Kidney glomerular epithelial cell (primary cell): Measurements from ENCODE around the gene QSOX1.

Experiments used
- DNase-seq: peaks from one replicate; lab custom pipeline; 2025; lab: John Stamatoyannopoulos, UW

Gene QSOX1

DNA sequence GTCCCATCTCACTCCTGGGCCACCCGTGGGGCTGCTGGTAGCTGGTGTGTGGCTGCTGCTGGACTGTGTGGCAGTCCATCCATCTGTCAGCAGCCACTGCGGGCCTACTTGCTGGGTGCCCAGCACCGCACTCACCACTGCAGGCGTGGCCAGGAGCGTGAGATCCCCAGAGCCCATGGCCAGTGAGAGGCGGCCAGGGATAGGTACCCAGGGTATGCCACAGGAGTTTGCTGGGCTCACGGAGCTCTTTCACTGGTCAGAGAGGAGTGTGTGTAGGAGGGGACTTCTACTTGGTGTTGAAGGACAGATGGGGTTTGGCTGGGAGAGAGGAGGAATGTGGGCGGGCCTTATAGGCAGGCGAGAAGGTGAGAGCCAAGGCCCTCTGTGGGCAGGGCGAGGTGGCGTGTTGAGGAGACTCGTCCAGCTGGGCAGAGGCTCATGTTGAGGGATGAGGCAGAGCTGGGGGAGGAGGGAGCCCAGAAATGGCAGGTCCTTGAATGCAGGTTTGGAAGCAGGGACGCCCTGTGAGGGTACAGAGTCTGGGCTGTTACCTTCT lies 15.0 kb downstream of the QSOX1 start:
- no peak for DNase-seq

GRCh38 chr1:180170546-180171151 lies 16.0 kb downstream of the QSOX1 start:
- no peak for DNase-seq

DNA sequence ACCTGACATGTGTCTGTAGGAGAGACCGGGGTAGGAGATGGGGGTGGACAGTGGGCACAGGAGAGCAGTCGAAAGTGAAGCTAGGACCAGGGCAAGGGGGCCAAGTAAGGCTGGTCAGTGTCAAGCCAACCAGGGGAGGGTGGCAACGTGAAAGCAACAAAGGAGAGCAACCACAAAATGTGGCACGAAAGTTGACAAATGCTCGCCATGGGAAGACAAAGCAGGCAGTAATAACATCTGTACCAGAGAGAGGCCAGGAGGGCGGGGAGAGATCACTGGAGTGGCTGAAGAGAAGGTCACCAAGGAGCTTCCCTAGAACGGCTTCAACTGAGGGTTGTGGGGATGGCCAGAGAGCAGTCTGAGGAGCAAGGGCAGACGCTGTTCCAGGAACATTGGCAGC lies 17.0 kb downstream of the QSOX1 start:
- no peak for DNase-seq

DNA sequence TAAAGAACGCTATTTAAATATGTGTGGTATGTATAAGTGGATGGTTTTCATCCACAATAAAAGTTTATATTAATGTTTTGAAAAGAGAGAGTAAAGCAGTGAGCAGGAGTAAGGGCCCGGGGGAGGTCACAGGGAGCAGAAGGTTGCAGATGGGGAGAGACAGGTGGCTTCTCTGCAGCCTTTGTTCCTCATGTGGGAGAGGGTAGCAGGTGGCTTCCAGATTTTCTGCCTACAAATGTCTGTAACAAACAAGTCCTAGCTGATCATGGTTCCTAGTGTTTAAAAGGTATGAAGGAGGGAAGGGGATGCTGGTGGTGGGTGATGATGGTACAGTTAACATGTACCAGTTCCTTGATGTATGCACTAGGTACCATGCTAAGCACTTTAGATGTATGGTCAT lies 18.8 kb downstream of the QSOX1 start:
- DNase-seq: no peak

- DNase-seq: no peak
Observed at GRCh38 chr1:180173952-180174351, 19.3 kb downstream of the QSOX1 start.

DNA sequence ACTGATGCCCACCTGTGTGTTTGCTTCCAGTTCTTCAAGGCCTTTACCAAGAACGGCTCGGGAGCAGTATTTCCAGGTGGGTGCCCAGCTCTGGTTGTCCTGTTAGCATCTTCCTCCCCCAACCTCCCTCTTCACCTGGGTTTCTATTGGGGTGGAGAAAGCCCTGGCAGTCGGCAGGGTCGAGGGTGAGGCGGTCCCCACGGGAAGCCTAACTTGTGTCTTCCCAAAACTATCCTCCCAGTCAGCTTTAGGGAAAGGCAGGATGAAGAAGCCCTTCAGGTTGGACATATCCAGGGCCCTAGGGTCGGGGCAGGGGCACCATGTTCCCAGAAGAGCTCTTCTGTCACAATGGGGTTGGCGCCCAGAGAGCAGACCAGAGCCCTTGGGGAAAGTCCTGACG lies 20.6 kb downstream of the QSOX1 start:
- no peak for DNase-seq

GRCh38 chr1:180175806-180176205 lies 21.1 kb downstream of the QSOX1 start:
- no peak for DNase-seq

- no peak for DNase-seq
Observed at GRCh38 chr1:180176965-180177364, 22.3 kb downstream of the QSOX1 start.

DNA sequence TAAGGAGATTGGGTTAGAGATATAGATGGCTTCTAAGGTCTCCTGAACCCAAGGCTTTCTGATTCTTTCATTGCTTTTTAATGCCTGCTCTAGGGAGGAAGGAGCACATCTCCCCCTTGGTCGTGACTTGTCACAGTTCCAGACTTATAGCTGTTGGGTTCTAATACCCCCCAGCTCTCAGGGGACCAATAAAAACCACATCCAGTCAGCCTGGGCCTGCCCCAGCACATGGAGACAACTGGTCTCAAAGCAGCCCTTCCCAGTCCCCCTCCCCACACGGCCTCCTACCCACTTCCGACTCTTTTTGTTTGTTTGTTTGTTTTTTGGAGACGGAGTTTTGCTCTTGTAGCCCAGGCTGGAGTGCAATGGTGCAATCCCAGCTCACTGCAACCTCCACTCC lies 23.3 kb downstream of the QSOX1 start:
- no peak for DNase-seq

GRCh38 chr1:180178511-180179161 lies 24.0 kb downstream of the QSOX1 start:
- peak; percentile 69 for DNase-seq

- DNase-seq: no peak
Observed at GRCh38 chr1:180179162-180179957, 24.7 kb downstream of the QSOX1 start.

- DNase-seq: no peak
Observed at GRCh38 chr1:180181048-180181447, 26.4 kb downstream of the QSOX1 start.

- DNase-seq: no peak
Observed at GRCh38 chr1:180181996-180182642, 27.4 kb downstream of the QSOX1 start.

DNA sequence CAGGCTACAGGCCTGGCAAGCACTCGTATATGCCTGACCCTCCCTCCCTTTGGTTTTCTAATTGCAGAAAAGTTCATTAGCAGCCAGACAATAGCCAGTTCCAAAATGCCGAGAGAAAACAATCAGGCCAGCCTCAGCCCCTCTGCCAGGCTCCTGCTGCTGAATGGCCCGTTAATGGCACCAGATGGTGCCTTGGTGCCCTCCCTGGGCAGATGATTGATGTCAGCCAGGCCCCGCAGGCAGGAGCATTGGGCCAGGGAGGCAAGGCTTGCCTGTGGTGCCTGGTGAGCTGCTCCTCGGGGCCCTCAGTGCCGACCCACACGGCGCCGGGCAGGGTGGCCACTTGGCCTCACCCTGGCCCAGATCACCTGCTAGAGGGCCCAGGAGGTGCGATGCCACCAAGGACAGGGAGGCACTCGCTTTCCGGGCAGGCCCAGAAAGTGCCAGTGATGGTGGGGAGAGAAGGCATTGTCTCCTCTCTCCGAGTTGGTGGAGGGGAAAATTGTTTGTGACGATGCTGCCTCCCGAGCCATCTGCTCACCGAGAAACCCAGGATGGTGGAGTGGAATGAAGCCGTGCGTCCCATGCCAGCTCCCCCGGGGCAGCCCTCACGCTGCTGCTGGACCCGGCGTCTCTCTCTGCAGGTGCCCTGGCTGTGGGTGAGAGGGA lies 28.1 kb downstream of the QSOX1 start:
- DNase-seq: no peak

GRCh38 chr1:180183426-180183825 lies 28.8 kb downstream of the QSOX1 start:
- no peak for DNase-seq

GRCh38 chr1:180184041-180184440 lies 29.4 kb downstream of the QSOX1 start:
- DNase-seq: no peak

DNA sequence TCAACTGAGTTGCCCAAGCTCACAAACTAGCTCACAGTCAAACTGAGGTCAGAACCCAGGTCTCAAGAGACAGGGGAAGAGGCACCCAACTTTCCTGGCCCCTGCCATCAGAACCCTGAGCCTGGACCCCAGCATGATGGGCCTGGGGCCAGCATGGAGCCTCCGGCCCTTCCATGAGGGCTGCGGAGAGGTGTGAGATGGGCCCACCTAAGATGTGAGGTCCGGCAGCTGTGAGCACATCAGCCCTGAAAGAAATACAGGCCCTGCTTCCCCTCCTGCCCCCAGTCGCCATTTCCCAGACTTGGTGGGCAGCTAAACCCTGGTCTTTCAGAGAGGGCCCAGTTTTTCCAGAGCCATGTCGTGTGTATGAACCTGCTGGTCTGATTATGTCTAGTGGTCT lies 30.6 kb downstream of the QSOX1 start:
- no peak for DNase-seq

GRCh38 chr1:180185971-180186645 lies 31.4 kb downstream of the QSOX1 start:
- DNase-seq: no peak

GRCh38 chr1:180186831-180187230 lies 32.2 kb downstream of the QSOX1 start:
- no peak for DNase-seq

DNA sequence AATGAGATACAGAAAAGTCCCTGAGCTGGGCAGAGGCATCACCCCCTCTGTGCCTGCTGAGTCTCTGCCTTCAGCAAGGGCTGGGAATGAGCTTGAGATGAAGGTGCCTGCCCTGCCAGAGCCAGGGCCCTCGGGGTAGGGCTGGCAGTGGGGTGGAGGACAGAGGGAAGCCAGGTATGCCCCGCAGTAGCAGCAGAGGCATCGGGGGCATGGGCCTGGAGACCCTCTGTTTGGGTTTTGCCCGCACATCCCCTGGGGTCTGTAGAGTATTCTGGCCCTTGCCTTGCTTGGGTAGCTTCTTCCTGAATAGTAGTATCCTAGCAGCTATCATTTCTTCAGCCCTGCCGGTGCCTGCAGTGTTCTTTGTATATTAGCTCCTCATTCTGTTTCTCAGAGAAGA lies 33.0 kb downstream of the QSOX1 start:
- no peak for DNase-seq

DNA sequence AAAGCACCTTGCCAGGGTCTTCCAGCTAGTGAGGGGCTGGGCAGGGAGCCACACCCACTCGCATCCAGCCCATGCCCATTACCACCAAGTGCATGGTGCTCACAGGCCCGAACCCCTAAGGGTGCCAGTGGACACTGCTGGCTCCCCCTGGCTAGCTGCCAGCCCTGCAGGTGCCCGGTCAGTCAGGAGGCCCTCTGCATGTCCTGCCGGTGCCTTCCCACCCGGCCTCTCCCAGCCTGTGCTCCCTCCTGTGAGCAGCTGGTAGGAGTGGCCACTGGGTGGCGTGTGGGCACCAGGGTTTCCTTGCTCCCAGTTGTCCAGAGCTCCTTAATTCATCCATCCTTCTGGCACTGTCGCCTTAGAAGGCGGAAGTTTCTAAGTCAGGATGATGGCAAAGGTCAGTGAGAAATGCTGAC lies 33.4 kb downstream of the QSOX1 start:
- DNase-seq: peak; percentile 7
